SU-DHL-6 (cell line): Measurements from ENCODE around the gene CAPN9.

Experiments used
- H2AFZ ChIP-seq: fragments of 200-600 bp; sonication (generic); 2 replicates; pipeline ENCODE4 v1.6.1; 2014; ENCODE audit warnings: low read depth, mild to moderate bottlenecking, moderate library complexity, mixed read lengths, antibody characterized with exemption, low read length; ENCODE audit not compliant: severe bottlenecking
- H3F3A ChIP-seq: fragments of 200-600 bp; shearing (Covaris generic); 2 replicates; pipeline ENCODE4 v1.6.0; 2016; ENCODE audit warnings: antibody characterized with exemption, mild to moderate bottlenecking; ENCODE audit not compliant: insufficient read depth
- H3K27ac ChIP-seq: fragments of 200-600 bp; sonication (generic); 2 replicates; pipeline ENCODE4 v1.5.1; 2016; ENCODE audit warnings: low read depth, mild to moderate bottlenecking, low read length, moderate library complexity, mixed read lengths
- H3K27me3 ChIP-seq: fragments of 200-600 bp; sonication (generic), shearing (Covaris generic); 2 replicates; pipeline ENCODE4 v1.6.0; 2014; ENCODE audit warnings: mild to moderate bottlenecking, low read length
- H3K36me3 ChIP-seq: fragments of 200-600 bp; sonication (generic); 2 replicates; pipeline ENCODE4 v1.6.1; 2014; ENCODE audit warnings: mild to moderate bottlenecking, low read length, mixed read lengths
- H3K4me2 ChIP-seq: fragments of 300-600, 200-600 bp; shearing (Covaris generic), sonication (generic); 2 replicates; pipeline ENCODE4 v1.6.0; 2014; ENCODE audit warnings: low read length, low read depth, mild to moderate bottlenecking; ENCODE audit not compliant: poor library complexity, severe bottlenecking
- H3K4me3 ChIP-seq: fragments of 200-600 bp; sonication (generic); 2 replicates; pipeline ENCODE4 v1.5.1; 2014; ENCODE audit warnings: antibody characterized with exemption, low read length, mild to moderate bottlenecking, mixed read lengths; ENCODE audit not compliant: insufficient read depth, poor library complexity, severe bottlenecking
- H3K79me2 ChIP-seq: fragments of 200-600 bp; sonication (generic); 2 replicates; pipeline ENCODE4 v1.6.1; 2014; ENCODE audit warnings: mild to moderate bottlenecking, low read length, moderate library complexity; ENCODE audit not compliant: insufficient read depth
- H3K9ac ChIP-seq: fragments of 200-600 bp; sonication (generic); 2 replicates; pipeline ENCODE4 v1.7.0; 2014; ENCODE audit warnings: mild to moderate bottlenecking, low read length
- H3K9me2 ChIP-seq: fragments of 200-600 bp; sonication (generic); replicated peaks from 2 replicates; pipeline ENCODE4 v1.6.1; 2014; ENCODE audit warnings: low read length; ENCODE audit not compliant: insufficient read depth
- H3K9me3 ChIP-seq: fragments of 200-600 bp; sonication (generic); 2 replicates; pipeline ENCODE4 v1.6.1; 2014; ENCODE audit warnings: low read length, mixed read lengths; ENCODE audit not compliant: insufficient read depth
- H4K20me1 ChIP-seq: fragments of 200-600 bp; sonication (generic); 2 replicates; pipeline ENCODE4 v1.6.1; 2014; ENCODE audit warnings: low read depth, mild to moderate bottlenecking, antibody characterized with exemption, low read length, moderate library complexity, mixed read lengths
- EZH2phosphoT487 ChIP-seq: fragments of 200-600 bp; sonication (generic), shearing (Covaris generic); conservative IDR thresholded peaks from 2 replicates; pipeline ENCODE4 v1.6.1; 2018; ENCODE audit warnings: mild to moderate bottlenecking, antibody characterized with exemption, low read length, moderate library complexity, mixed read lengths
- TF ChIP-seq, protein P1 (sequence below): fragments of 200-600 bp; sonication (generic); IDR thresholded peaks from one replicate; pipeline ENCODE4 v1.5.1; 2017; ENCODE audit warnings: antibody characterized with exemption, mild to moderate bottlenecking, low read length, moderate library complexity; ENCODE audit not compliant: insufficient read depth, poor library complexity, severe bottlenecking

Gene CAPN9

GRCh38 chr1:230757856-230758708, 10.9 kb downstream of the CAPN9 start:
- H3K27me3 ChIP-seq = no peaks in the 10 kb centered on the region
- no peak overlapping the region for H3K9ac ChIP-seq
- no peaks in the 10 kb centered on the region for H3K79me2 ChIP-seq
- H3K4me2 ChIP-seq = no peak overlapping the region
- H3K27ac ChIP-seq = no peak overlapping the region
- H3F3A ChIP-seq = no peaks in the 10 kb centered on the region
- no peaks in the 10 kb centered on the region for H4K20me1 ChIP-seq
- no peak overlapping the region for H2AFZ ChIP-seq
- H3K9me3 ChIP-seq = no peaks in the 10 kb centered on the region
- no peaks in the 10 kb centered on the region for H3K9me2 ChIP-seq
- TF ChIP-seq, protein P1, sequence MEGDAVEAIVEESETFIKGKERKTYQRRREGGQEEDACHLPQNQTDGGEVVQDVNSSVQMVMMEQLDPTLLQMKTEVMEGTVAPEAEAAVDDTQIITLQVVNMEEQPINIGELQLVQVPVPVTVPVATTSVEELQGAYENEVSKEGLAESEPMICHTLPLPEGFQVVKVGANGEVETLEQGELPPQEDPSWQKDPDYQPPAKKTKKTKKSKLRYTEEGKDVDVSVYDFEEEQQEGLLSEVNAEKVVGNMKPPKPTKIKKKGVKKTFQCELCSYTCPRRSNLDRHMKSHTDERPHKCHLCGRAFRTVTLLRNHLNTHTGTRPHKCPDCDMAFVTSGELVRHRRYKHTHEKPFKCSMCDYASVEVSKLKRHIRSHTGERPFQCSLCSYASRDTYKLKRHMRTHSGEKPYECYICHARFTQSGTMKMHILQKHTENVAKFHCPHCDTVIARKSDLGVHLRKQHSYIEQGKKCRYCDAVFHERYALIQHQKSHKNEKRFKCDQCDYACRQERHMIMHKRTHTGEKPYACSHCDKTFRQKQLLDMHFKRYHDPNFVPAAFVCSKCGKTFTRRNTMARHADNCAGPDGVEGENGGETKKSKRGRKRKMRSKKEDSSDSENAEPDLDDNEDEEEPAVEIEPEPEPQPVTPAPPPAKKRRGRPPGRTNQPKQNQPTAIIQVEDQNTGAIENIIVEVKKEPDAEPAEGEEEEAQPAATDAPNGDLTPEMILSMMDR = no peak
- TF ChIP-seq EZH2phosphoT487 = no peak
- no peak overlapping the region for H3K4me3 ChIP-seq
- H3K36me3 ChIP-seq = no peaks in the 10 kb centered on the region

- no peaks in the 10 kb centered on the region for H3K9me2 ChIP-seq
These were observed 11.7 kb downstream of the CAPN9 start for GRCh38 chr1:230758709-230759368.

DNA sequence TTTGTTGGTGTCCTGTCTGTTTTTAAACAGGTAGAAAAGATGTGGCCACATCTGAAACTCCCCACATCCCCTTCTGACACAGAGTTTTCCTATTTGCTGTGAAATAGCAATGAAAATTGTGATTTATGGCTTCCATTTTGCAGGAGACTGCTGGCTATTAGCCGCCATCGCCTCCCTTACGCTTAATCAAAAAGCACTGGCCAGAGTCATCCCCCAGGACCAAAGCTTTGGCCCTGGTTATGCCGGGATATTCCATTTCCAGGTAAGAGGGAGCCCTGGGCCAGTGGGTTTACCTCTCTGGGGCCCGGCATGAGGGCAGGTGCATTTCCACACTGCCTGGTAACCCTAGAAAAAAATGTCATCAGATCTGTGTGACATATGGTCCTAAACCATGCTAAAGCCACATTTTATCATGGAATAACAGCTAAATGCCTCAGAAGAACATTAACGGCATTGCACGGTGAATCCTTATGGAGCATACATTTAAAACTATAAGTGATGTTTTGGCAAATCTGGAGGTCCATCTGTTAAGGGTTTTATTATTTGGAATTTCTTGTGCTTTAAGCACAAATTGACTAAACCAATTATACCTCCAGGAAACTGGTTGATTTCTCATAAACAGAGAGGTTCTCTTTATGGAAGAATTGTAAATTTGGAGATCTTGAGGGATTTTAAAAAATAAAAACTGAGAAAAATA, 12.3 kb downstream of the CAPN9 start:
- no peaks in the 10 kb centered on the region for H4K20me1 ChIP-seq
- no peak overlapping the region for H2AFZ ChIP-seq
- no peaks in the 10 kb centered on the region for H3K79me2 ChIP-seq
- H3K27ac ChIP-seq = no peak overlapping the region
- H3K9me3 ChIP-seq = no peaks in the 10 kb centered on the region
- H3K27me3 ChIP-seq = no peaks in the 10 kb centered on the region
- no peaks in the 10 kb centered on the region for H3F3A ChIP-seq
- no peaks in the 10 kb centered on the region for H3K36me3 ChIP-seq
- no peak overlapping the region for H3K9ac ChIP-seq
- no peak overlapping the region for H3K4me2 ChIP-seq
- TF ChIP-seq, protein P1 = no peak
- no peak for TF ChIP-seq EZH2phosphoT487
- no peaks in the 10 kb centered on the region for H3K9me2 ChIP-seq
- no peak overlapping the region for H3K4me3 ChIP-seq

More at GRCh38 chr1:230758709-230759368, 11.7 kb downstream of the CAPN9 start:
- TF ChIP-seq, protein P1 = no peak
- TF ChIP-seq EZH2phosphoT487 = no peak
- H4K20me1 ChIP-seq = no peaks in the 10 kb centered on the region
- no peak overlapping the region for H2AFZ ChIP-seq
- H3K36me3 ChIP-seq = no peaks in the 10 kb centered on the region
- H3K9me3 ChIP-seq = no peaks in the 10 kb centered on the region
- no peak overlapping the region for H3K4me2 ChIP-seq
- H3K4me3 ChIP-seq = no peak overlapping the region
- H3K27me3 ChIP-seq = no peaks in the 10 kb centered on the region
- no peaks in the 10 kb centered on the region for H3K79me2 ChIP-seq
- no peak overlapping the region for H3K27ac ChIP-seq
- H3K9ac ChIP-seq = no peak overlapping the region
- H3F3A ChIP-seq = no peaks in the 10 kb centered on the region
